Rectal smooth muscle tissue (tissue), 1 donor: ENCODE measurements around the gene C5orf63.

Source experiments
- H3K27ac ChIP-seq: one replicate; pipeline ENCODE4 v1.7.0; 2013; ENCODE audit warnings: low read depth, low read length, inconsistent platforms
- H3K27me3 ChIP-seq: one replicate; pipeline ENCODE4 v1.7.0; 2013; ENCODE audit warnings: low read length; ENCODE audit not compliant: control insufficient read depth, insufficient read depth
- H3K36me3 ChIP-seq: one replicate; pipeline ENCODE4 v1.7.0; 2013; ENCODE audit warnings: low read length; ENCODE audit not compliant: control insufficient read depth, insufficient read depth
- H3K4me1 ChIP-seq: one replicate; pipeline ENCODE4 v1.7.0; 2013; ENCODE audit warnings: low read length; ENCODE audit not compliant: control insufficient read depth, insufficient read depth
- H3K4me3 ChIP-seq: one replicate; pipeline ENCODE4 v1.7.0; 2013; ENCODE audit warnings: low read length
- H3K9ac ChIP-seq: one replicate; pipeline ENCODE4 v1.7.0; 2013; ENCODE audit warnings: low read length

C5orf63 gene

DNA sequence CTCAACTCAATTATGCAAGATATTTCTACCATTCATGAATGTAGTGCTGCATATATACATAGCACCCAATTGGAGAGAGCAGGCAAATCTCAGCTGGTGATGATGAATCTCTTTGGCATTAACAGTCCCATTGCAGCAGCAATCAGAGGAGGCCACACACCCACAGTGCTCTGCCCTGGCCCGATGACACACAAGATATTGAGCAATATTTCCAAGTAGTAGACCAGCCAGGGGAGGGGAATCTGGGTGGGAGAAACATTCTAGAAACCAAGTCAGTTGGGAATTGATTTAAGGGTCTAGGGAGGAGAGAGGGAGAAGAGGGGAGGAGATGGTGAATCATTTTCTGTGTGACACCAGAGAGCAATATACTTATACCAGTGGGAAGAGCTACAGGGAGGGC is 14.9 kb upstream of the C5orf63 start:
- Histone ChIP-seq H3K4me3 (no peak overlapping the region), H3K27ac (no peak overlapping the region)

DNA sequence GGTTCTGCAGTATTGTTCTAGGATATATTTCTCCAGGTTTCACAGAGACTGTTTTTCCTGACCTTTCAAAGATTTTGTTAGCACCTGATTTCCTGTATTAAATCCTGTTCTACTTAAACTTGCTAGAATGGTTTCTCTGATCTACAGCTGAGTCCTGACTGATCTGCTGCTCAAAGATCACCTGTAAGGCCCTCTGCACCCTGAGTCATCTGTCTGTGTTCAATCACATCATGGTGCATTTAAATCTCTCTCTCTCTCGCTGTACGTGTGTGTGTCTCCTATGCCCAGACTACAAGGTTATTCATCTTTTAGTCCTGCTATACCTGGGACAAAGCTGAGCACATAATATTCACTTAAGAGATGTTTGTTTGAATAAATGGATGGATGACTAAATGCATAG is 13.3 kb upstream of the C5orf63 start:
- H3K27me3 ChIP-seq: no peaks in the 10 kb centered on the region

More for the DNA sequence above, 14.9 kb upstream of the C5orf63 start:
- no peak overlapping the region for H3K9ac ChIP-seq
- H3K36me3 ChIP-seq: no peaks in the 10 kb centered on the region
- H3K4me1 ChIP-seq: no peaks in the 10 kb centered on the region
- no peaks in the 10 kb centered on the region for H3K27me3 ChIP-seq

DNA sequence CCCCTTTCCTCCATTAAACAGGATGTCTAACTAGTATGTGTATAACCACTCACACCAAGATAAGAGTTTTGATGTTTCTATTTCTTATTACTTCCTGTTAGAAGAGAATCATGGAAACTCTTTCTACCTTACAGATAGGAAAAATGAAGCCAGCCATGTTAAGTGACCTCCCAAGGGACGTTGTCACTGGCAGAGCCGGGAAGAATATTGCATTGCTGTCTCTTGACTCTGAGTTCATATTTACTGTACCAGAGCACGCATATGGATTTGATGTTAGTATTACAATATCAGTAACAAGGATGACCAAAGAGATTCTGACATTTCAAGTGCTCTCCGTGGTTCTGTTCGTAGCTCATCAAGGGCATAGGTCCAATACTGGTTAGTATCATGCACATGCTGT is 12.5 kb upstream of the C5orf63 start:
- Histone ChIP-seq H3K27me3 (no peaks in the 10 kb centered on the region), H3K4me1 (no peaks in the 10 kb centered on the region), H3K9ac (no peak overlapping the region), H3K4me3 (no peak overlapping the region), H3K36me3 (no peaks in the 10 kb centered on the region), H3K27ac (no peak overlapping the region)

More for the DNA sequence above, 13.3 kb upstream of the C5orf63 start:
- Histone ChIP-seq H3K27ac (no peak overlapping the region), H3K4me1 (no peaks in the 10 kb centered on the region), H3K9ac (no peak overlapping the region), H3K36me3 (no peaks in the 10 kb centered on the region), H3K4me3 (no peak overlapping the region)

DNA sequence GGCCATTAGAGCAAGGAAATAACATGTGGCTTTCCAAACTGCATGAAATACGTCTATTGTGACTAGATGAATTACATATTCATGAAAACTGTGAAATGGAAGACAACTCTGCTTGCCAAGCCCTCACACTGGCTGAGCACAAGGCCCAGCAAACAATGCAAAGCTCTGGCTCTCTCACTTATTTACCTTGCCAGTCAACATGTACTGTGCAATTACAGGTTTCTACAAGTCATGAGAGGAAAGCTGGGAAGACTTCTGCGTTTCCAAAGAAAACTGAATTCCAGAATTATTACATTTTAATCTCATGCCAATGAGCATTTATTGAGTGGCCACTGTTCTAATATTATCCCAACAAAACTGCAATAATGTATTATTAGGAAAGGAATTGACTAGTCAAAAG is 12.1 kb upstream of the C5orf63 start:
- H3K4me1 ChIP-seq: no peaks in the 10 kb centered on the region
- H3K27me3 ChIP-seq: no peaks in the 10 kb centered on the region
- no peak overlapping the region for H3K27ac ChIP-seq
- no peak overlapping the region for H3K4me3 ChIP-seq
- H3K36me3 ChIP-seq: no peaks in the 10 kb centered on the region
- no peak overlapping the region for H3K9ac ChIP-seq

DNA sequence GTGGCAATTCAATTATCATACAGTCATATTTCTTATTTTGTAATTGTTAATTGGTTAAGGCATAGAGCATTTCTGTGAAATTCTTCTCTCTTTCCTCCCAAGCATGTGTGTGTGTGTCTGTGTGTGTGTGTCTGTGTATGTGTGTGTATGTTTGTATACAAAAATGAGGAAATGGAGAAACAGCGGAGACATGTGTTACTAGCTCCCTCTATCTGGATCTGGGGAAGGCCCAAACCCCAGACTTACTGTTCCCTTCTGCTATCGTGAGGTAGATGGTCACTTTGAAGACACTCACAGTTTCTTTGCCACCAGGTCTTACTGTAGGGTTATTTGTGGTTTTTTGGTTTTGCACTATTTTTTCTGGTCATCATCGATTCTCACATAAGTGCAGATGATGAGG is 11.4 kb upstream of the C5orf63 start:
- Histone ChIP-seq H3K36me3 (no peaks in the 10 kb centered on the region), H3K27me3 (no peaks in the 10 kb centered on the region), H3K27ac (no peak overlapping the region), H3K4me3 (no peak overlapping the region), H3K9ac (no peak overlapping the region), H3K4me1 (no peaks in the 10 kb centered on the region)

DNA sequence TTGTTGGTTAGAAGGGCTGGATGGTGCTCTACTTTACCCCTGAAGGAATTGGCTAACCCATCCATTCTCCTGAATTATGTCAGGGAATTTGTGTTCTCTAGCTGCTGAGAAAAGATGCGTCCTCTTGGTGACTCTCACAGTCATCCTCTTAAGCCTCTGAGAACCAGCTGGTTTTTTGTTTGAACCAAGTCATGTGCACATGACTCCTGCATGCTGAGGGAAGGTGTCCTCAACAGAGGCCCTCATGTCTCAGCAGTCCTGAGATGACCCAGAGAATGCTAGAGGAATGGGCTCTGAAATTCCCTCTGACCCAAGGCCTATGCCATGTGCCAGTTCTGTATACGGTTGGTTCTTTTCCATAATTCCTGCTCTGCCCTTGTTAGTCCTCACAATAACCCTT is 10.4 kb upstream of the C5orf63 start:
- H3K27ac ChIP-seq: no peak overlapping the region
- H3K9ac ChIP-seq: no peak overlapping the region
- H3K4me1 ChIP-seq: no peaks in the 10 kb centered on the region
- no peaks in the 10 kb centered on the region for H3K27me3 ChIP-seq
- H3K4me3 ChIP-seq: no peak overlapping the region
- no peaks in the 10 kb centered on the region for H3K36me3 ChIP-seq

DNA sequence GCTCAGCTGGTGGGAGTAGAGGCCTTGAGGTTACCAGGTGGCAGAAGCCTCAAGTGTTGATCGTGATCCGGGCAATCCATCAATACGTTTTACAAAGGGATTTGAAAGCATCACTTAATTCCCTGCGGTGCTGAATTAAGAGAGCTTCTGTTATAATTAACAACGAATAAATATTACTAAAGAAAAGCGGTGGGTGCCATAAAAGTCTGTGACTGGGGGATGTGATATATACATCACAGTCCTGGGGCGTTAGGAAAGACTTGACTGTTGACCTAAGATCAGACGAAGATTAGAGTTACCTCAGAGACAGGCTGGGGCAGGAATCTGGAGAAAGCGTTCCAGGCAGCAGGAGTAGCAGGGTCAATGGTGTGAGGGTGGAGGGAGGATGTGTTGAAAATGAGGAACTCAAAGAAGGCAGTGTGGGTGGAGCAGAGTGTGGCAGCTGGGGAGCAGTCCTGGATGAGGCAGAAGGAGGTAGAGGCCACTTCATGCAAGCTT is 6.7 kb upstream of the C5orf63 start:
- Histone ChIP-seq H3K4me3 (no peak overlapping the region), H3K4me1 (no peaks in the 10 kb centered on the region), H3K9ac (no peak overlapping the region), H3K36me3 (no peaks in the 10 kb centered on the region), H3K27ac (no peak overlapping the region), H3K27me3 (no peaks in the 10 kb centered on the region)

DNA sequence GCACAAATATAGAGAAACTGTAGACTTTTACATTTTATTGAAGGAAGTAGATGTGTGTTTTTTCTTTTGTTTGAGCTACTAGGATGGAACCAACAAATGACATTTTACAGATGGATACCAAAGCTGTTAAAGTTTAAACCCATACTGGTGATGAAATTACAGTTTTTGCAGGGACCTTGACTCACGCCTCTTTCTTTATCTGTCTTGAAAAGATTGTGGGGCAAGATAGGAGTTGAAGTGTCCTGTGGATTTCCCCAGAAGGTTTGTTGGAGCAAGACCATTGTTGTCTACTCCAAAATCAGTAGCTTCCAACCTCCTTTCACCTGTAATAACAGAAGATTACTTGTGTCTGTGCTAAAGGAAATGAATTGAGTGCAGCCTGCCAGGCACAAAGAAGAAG is 4.1 kb upstream of the C5orf63 start:
- Histone ChIP-seq H3K4me1 (no peaks in the 10 kb centered on the region), H3K4me3 (no peak overlapping the region), H3K27ac (no peak overlapping the region), H3K9ac (no peak overlapping the region), H3K36me3 (no peaks in the 10 kb centered on the region), H3K27me3 (no peaks in the 10 kb centered on the region)

DNA sequence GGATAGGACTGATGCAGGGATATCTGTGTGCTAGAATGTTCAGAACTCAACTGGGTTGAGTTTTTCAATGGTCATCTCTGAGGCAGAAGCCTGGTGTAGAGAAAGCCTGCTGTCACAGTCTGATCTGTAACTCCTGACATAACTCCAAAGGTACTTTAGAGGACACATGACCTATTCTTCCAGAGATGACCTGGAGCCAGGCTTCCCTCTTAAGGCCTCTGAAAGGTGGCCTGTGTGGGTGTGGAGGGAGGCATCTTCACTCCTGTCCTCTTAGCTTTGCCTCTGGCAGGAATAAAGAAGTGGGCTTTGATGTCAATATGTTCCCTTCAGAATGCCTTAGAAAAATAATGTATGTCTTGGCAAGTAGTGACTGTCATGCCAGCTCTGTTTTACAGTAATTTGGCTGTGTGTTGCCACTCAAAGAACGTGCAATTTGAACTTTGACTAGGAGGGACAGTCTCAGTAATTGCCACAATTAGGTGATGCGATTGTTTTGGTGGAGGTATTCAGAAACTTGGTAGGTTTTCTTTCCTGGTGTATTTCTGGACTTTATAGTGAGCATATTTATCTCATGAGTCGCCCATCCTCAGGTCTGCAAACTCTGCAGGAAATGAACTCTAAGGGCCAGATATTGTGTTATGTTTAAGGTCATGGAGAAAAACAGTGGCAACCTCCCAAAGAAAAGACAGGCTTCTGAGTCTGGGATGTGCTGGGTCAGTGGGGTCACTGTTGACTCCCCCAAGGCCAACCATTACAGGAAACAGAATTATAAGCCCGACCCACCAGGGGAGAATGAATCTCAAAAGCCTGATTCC is 3.2 kb upstream of the C5orf63 start:
- Histone ChIP-seq H3K9ac (no peak overlapping the region), H3K4me3 (no peak overlapping the region), H3K27ac (no peak overlapping the region), H3K4me1 (no peaks in the 10 kb centered on the region), H3K36me3 (no peaks in the 10 kb centered on the region), H3K27me3 (no peaks in the 10 kb centered on the region)

DNA sequence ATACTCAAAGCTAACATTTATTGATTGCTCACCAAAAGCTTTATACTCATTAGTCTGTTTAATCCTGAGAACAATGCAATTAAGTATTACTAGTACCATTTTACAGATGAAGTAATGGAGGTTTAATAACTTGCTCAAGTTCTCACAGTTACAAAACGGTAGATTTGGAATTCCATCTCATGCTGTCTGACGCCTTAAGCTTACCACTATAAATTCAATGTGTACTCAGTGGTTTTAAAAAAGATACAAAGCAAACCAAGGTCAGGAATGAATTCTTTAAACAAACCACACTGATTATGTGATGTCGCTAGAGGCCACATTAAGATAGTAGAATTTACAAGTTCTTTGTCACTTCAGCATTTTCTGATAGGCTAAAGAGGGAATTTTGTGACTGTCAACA is 1.2 kb upstream of the C5orf63 start:
- Histone ChIP-seq H3K36me3 (no peaks in the 10 kb centered on the region), H3K9ac (no peak overlapping the region), H3K27me3 (no peaks in the 10 kb centered on the region), H3K4me3 (no peak overlapping the region), H3K27ac (no peak overlapping the region), H3K4me1 (no peaks in the 10 kb centered on the region)

DNA sequence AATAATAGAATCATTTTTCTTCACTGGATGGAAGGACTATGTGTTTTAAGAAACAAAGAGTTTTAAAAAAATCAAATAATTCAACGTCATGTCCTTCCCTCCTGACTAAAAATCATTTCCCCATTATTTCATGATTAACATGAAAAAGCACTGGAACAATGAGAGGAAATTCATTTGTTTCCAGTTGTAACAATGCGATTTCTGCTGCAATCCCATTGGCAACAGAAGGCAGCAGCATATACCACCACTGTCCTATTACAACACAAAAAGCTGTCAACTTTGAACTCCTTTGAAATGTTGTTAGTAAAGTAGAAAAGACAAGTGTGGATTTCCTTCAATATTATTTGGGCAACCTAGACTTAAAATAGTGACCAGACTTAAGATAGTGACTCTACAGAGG is 3.1 kb downstream of the C5orf63 start:
- no peaks in the 10 kb centered on the region for H3K27me3 ChIP-seq
- H3K4me3 ChIP-seq: no peak overlapping the region
- H3K4me1 ChIP-seq: no peaks in the 10 kb centered on the region
- H3K9ac ChIP-seq: no peak overlapping the region
- no peak overlapping the region for H3K27ac ChIP-seq
- no peaks in the 10 kb centered on the region for H3K36me3 ChIP-seq

DNA sequence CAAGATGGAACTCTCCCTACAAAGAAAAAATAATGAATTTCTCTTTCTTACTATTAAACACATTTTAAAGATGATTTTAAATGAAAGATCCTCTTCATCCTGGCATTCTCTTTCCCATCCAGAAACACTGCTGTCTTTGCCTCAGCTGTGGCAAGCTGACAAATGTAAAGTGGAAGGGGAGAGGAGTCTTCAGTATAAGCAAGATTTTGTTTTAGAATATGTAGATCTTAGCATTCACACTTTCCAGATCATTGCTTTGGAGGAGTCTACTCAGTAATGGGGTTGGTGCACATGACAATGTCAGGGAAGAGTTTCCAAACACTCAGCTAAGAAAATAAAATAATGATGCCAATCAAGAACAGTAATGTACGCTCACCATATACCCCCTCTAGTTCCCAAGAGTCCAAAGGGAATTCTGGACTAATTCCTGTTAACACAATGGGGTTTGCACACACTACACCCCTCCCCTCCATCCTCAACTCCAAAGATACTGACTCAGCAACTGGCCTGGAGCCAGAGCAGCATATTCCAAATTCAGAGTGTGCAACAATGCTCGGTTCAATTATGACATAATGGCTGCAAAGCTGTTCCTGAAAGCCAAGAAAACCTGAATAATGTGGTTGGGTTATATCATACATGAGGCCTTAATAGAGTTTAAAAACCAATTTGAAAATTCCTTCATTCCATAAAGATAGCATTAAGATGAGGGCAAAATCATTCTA is 4.6 kb downstream of the C5orf63 start:
- Histone ChIP-seq H3K4me3 (no peak overlapping the region), H3K9ac (no peak overlapping the region), H3K27ac (no peak overlapping the region), H3K27me3 (no peaks in the 10 kb centered on the region), H3K36me3 (no peaks in the 10 kb centered on the region), H3K4me1 (no peaks in the 10 kb centered on the region)

DNA sequence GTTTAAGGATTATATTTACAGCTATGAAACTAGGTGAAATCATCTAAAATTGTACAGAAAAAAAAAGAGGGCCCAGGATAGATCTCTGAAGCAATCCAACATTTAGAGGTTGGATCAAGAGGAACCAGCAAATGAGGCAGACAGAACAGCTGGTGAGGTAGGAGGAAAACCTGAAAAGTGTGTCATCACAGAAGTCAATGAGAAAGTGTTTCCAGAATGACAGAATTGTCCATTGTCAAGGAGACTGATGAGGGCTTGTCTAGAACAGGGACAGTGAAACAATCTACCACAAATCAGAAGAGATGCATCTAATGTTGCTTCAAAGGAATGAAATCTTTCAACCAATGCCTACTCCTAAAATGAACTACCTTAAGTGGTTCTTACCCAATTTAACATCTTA is 6.6 kb downstream of the C5orf63 start:
- no peak overlapping the region for H3K27ac ChIP-seq
- no peak overlapping the region for H3K4me3 ChIP-seq
- H3K4me1 ChIP-seq: no peaks in the 10 kb centered on the region
- H3K36me3 ChIP-seq: no peaks in the 10 kb centered on the region
- H3K9ac ChIP-seq: no peak overlapping the region
- H3K27me3 ChIP-seq: no peaks in the 10 kb centered on the region
